HL-60 (cell line): ENCODE data around the gene GALNT17.

ENCODE experiments used
- DNase-seq, 2 experiments: peaks; one replicate each; pipeline ENCODE4 v3.0.0-alpha.2; 2010 to 2020; ENCODE audit warnings: low read depth in 1 of 2, low spot score in 1 of 2
- H3K27ac ChIP-seq: fragments of 250-450 bp; sonication (Bioruptor Pico); replicated peaks from 2 replicates; pipeline ENCODE4 v1.5.1; 2020; ENCODE audit warnings: mild to moderate bottlenecking, moderate library complexity
- H3K27me3 ChIP-seq: fragments of 250-450 bp; sonication (Bioruptor Pico); 2 replicates; pipeline ENCODE4 v1.5.1; 2021; ENCODE audit warnings: mild to moderate bottlenecking, moderate library complexity; ENCODE audit not compliant: insufficient read depth, poor library complexity, severe bottlenecking
- H3K4me3 ChIP-seq: replicated peaks from 2 replicates; pipeline ENCODE4 v1.5.1; 2011; ENCODE audit warnings: mild to moderate bottlenecking, control low read depth, low read length; ENCODE audit not compliant: insufficient read depth
- CTCF ChIP-seq: IDR thresholded peaks from one replicate; pipeline ENCODE4 v1.5.1; 2011; ENCODE audit warnings: low read length, control low read depth, inconsistent platforms; ENCODE audit not compliant: insufficient read depth
- GABPA ChIP-seq: IDR thresholded peaks from 2 replicates; pipeline ENCODE4 v1.6.1; 2012; ENCODE audit warnings: low read depth
- POLR2AphosphoS5 ChIP-seq: IDR thresholded peaks from 2 replicates; pipeline ENCODE4 v1.6.1; 2012; ENCODE audit warnings: low read depth
- REST ChIP-seq: IDR thresholded peaks from 2 replicates; pipeline ENCODE4 v1.6.1; 2012; ENCODE audit warnings: low read depth; ENCODE audit not compliant: insufficient replicate concordance
- SPI1 ChIP-seq: IDR thresholded peaks from 2 replicates; pipeline ENCODE4 v1.6.1; 2012; ENCODE audit warnings: low read depth, mild to moderate bottlenecking, borderline replicate concordance

The GALNT17 gene

GRCh38 chr7:71148098-71148497, 16.2 kb downstream of the GALNT17 start:
- no peak overlapping the region for H3K27ac ChIP-seq
- no peak for DNase-seq
- no peak overlapping the region for H3K4me3 ChIP-seq
- H3K27me3 ChIP-seq = no peaks in the 10 kb centered on the region
- TF ChIP-seq CTCF (no peak), GABPA (no peak), SPI1 (no peak)

- TF ChIP-seq CTCF (no peak), SPI1 (no peak), REST (no peak), POLR2AphosphoS5 (no peak), GABPA (no peak)
- Histone ChIP-seq H3K27me3 (no peaks in the 10 kb centered on the region), H3K27ac (no peak overlapping the region), H3K4me3 (no peak overlapping the region)
- no peak for DNase-seq
Measured at GRCh38 chr7:71155236-71155635, 23.3 kb downstream of the GALNT17 start.

GRCh38 chr7:71157757-71158156, 25.8 kb downstream of the GALNT17 start:
- Histone ChIP-seq H3K27ac (no peak overlapping the region), H3K27me3 (no peaks in the 10 kb centered on the region), H3K4me3 (no peak overlapping the region)
- no peak for TF ChIP-seq REST
- no peak for TF ChIP-seq GABPA
- no peak for TF ChIP-seq POLR2AphosphoS5
- no peak for DNase-seq

- TF ChIP-seq POLR2AphosphoS5 = no peak
- no peak for TF ChIP-seq CTCF
- Histone ChIP-seq H3K4me3 (no peak overlapping the region), H3K27ac (no peak overlapping the region), H3K27me3 (no peaks in the 10 kb centered on the region)
- no peak for DNase-seq
Measured at GRCh38 chr7:71165708-71166107, 33.8 kb downstream of the GALNT17 start.
